C4-2B (cell line): ENCODE results near the gene CPTP.

Experiments
- CTCF ChIP-seq: fragments of 450-650 bp; conservative IDR thresholded peaks from 2 replicates; pipeline ENCODE4 v1.5.1; 2017; ENCODE audit warnings: mild to moderate bottlenecking
- ZFX ChIP-seq: fragments of 450-650 bp; IDR thresholded peaks from 2 replicates; pipeline ENCODE4 v1.6.1; 2017

DNA sequence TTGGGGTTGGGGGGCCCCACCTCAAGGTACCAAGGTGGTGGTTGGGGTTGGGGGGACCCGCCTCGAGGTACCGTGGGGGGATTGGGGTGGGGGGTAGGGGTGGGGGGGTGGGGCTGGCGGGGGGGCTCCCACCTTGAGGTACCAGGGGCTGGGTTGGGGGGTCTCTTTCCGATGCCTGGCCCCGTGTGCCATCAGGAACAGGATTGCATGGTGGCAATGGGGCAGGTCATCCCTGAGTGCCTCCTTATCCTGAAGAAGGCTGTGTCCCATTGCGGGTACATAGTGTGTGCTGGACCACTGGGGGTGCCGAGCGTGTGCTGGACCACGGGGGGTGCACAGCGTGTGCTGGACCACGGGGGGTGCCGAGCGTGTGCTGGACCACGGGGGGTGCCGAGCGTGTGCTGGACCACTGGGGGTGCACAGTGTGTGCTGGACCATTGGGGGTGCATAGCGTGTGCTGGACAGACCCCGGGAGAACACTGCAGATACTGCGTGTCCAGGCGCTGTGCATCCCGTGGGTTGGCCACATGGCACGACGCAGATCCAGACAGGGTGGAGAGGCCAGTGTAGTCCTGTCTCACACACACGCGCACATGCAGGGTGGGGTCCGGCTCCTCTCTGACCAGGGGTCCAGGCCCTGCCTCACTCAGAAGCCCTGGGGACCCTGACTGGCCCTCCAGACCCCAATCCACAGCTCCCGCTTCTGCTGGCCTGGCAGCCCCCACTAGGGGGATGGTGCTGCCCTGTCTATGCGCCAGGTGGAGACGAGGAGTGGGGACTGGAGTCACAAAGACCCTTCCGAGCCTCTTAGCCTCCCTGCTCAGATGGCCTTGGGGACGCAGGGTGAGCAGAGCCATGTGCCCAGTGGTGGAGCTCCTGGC, 40.1 kb upstream of the CPTP start:
- no peak for TF ChIP-seq CTCF
- no peak for TF ChIP-seq ZFX
